PFSK-1 (cell line): ENCODE measurements around the gene DAB2.

Experiments used
- FOXP2 ChIP-seq: optimal IDR thresholded peaks from 2 replicates; pipeline ENCODE3; 2011; ENCODE audit warnings: borderline replicate concordance, control low read depth, inconsistent platforms; ENCODE audit not compliant: insufficient read depth; ENCODE audit errors: extremely low read length, extremely low read depth
- POLR2AphosphoS5 ChIP-seq: IDR thresholded peaks from 2 replicates; pipeline ENCODE4 v1.6.1; 2012; ENCODE audit warnings: low read depth, mild to moderate bottlenecking, control low read depth, low read length, moderate library complexity
- TF ChIP-seq, protein P1 (sequence below), 2 experiments: IDR thresholded peaks; 2 replicates each; pipeline versions ENCODE4 v1.6.1 to v1.8.0; 2011 to 2012; ENCODE audit warnings: low read depth in 2 of 2, low read length in 2 of 2, control low read depth in 1 of 2, inconsistent platforms in 1 of 2, mild to moderate bottlenecking in 1 of 2, moderate library complexity in 1 of 2; ENCODE audit not compliant: insufficient read depth in 1 of 2

- TF ChIP-seq, protein P1, sequence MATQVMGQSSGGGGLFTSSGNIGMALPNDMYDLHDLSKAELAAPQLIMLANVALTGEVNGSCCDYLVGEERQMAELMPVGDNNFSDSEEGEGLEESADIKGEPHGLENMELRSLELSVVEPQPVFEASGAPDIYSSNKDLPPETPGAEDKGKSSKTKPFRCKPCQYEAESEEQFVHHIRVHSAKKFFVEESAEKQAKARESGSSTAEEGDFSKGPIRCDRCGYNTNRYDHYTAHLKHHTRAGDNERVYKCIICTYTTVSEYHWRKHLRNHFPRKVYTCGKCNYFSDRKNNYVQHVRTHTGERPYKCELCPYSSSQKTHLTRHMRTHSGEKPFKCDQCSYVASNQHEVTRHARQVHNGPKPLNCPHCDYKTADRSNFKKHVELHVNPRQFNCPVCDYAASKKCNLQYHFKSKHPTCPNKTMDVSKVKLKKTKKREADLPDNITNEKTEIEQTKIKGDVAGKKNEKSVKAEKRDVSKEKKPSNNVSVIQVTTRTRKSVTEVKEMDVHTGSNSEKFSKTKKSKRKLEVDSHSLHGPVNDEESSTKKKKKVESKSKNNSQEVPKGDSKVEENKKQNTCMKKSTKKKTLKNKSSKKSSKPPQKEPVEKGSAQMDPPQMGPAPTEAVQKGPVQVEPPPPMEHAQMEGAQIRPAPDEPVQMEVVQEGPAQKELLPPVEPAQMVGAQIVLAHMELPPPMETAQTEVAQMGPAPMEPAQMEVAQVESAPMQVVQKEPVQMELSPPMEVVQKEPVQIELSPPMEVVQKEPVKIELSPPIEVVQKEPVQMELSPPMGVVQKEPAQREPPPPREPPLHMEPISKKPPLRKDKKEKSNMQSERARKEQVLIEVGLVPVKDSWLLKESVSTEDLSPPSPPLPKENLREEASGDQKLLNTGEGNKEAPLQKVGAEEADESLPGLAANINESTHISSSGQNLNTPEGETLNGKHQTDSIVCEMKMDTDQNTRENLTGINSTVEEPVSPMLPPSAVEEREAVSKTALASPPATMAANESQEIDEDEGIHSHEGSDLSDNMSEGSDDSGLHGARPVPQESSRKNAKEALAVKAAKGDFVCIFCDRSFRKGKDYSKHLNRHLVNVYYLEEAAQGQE (IDR thresholded peaks at IDR 0.05; ENCODE audit: insufficient read depth in 1 of 2, low read depth in 2 of 2, low read length in 2 of 2) = no peak
- TF ChIP-seq POLR2AphosphoS5 (no peak), FOXP2 (no peak)
Measured at GRCh38 chr5:39442991-39443390, 18.2 kb upstream of the DAB2 start.
